Measurements from ENCODE around the gene RNF220.

RNF220 gene

DNA sequence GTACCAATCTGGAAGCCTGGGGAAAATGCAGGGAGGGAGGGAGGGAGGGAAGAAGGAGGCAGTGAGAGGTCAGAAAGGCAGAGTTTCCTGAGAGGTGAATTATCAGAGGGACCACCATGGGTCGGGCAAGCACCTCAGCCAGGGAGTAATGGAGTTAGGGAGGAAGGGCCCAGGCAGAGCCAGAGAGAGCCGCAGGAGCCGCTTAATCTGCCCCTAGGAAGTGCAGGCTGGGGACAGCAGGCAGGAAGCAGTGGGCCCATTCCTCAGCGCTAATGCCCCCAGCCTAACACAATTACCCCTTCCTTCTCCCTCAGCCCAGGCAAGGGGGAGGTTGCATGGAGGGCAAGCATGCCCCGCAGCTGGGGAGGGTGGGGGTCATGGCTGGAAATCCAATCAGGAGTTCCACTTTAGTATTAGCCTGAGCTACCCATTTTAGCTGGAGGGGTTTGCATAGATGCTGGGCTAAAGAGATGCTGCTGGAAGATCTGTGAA, 160.2 kb downstream of the RNF220 start:
- TF ChIP-seq, protein P1, sequence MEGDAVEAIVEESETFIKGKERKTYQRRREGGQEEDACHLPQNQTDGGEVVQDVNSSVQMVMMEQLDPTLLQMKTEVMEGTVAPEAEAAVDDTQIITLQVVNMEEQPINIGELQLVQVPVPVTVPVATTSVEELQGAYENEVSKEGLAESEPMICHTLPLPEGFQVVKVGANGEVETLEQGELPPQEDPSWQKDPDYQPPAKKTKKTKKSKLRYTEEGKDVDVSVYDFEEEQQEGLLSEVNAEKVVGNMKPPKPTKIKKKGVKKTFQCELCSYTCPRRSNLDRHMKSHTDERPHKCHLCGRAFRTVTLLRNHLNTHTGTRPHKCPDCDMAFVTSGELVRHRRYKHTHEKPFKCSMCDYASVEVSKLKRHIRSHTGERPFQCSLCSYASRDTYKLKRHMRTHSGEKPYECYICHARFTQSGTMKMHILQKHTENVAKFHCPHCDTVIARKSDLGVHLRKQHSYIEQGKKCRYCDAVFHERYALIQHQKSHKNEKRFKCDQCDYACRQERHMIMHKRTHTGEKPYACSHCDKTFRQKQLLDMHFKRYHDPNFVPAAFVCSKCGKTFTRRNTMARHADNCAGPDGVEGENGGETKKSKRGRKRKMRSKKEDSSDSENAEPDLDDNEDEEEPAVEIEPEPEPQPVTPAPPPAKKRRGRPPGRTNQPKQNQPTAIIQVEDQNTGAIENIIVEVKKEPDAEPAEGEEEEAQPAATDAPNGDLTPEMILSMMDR (IDR thresholded peaks at IDR 0.05; ENCODE audit: control insufficient read depth, extremely low read depth, insufficient read depth) = no peak
- DNase-seq (ENCODE audit: low read depth) = no peak
- H3K4me3 ChIP-seq (ENCODE audit: low read depth, low read length) = no peak overlapping the region

DNA sequence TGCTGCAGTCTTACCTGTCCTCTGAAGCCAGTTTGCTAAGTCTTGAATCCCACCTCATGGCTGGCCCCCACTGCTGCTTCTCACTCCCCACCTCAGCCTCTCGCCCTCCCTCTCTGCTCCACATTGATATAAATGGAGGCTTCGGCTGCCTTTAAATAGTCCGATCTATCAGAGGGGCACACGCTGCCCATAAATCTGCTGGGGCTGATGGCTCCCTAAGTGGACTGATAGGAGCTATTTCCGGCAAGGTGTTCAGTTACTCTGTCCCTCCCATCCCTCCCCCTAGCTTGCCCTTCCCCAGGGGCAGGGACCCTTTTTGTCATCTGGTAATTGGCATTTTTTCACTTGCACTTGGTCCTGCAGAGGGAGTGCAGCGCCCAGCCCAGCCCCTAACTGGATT, 160.8 kb downstream of the RNF220 start:
- DNase-seq (ENCODE audit: low read depth) = no peak
- no peak overlapping the region for H3K4me3 ChIP-seq (ENCODE audit: low read depth, low read length)
- TF ChIP-seq, protein P1 (IDR thresholded peaks at IDR 0.05; ENCODE audit: control insufficient read depth, extremely low read depth, insufficient read depth) = no peak

DNA sequence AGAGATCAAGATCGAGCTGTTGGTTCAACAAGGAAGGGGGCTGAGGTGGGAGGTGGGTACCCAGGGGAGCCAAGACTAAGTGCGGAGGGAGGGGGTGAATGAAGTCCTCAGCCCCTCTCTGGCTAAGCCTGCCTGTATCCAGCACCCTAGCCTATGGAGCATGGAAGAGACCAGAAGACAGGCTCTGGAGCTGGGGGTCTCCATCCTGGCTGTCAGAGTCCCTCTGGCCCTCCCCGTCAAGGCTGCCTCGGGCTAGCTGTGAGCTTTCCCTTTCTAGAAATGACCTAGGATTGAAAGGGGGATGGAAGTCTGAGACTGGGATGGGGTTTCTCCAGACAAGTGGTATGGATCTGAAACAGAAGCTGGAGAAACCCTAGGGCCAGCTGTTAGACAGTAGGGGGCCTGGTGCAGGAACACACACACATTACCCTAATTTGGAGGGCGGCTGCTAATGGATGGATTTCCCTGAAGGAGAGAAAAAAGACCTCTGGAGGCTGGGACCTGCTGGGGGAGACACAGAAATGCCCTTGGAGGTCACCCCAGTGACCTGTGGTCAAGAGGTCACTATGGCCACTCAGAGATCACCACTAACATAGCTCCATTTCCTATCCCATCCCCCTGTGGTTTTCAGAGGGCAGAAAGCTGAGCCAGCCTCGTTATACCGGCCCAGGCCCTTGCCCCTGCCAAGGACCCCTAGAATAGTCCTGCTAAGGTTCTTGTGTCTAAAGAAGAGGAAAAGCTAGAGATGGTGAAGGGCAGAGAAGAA, 161.4 kb downstream of the RNF220 start:
- no peak for DNase-seq (ENCODE audit: low read depth)
- TF ChIP-seq, protein P1 (IDR thresholded peaks at IDR 0.05; ENCODE audit: control insufficient read depth, extremely low read depth, insufficient read depth) = no peak

DNA sequence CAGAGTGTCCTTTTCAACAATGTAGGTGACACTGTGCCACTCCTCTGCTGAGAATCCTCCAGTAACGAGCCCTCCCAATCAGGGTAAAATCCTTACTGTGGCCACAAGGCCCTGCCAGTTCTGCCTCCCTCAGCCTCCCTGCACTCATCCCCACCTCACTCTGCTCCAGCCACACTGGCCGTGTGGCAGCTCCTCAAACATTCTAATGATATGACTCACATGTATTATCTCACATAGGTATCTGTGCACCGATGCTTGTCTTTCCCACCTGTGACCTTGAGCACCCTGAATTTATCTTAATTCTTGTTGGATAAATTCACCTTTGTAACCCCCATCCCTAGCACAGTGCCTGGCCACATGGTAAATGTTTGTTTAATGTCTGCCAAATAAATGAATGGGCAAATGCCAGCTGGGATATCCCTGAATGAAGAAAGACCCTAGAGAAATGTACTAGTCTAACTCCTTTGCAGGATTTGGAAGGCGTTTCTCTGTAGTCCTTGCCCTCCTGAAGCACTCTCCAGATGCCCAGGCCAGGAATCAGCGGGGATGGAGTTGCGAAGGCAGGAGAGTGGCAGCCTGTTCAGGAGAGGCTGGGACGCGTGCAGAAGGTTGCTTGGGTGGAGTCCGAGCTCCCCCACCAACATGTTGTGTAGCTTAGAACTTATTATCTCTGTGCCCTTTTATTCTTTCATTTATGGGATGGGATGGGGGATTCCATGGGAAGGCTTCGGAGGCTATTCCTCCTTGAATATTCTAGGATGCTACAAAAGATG, 163.3 kb downstream of the RNF220 start:
- DNase-seq (ENCODE audit: low read depth) = no peak
- H3K4me3 ChIP-seq (ENCODE audit: low read depth, low read length) = no peak overlapping the region
- TF ChIP-seq, protein P1 (IDR thresholded peaks at IDR 0.05; ENCODE audit: control insufficient read depth, extremely low read depth, insufficient read depth) = no peak

More for the DNA sequence above, 161.4 kb downstream of the RNF220 start:
- no peak overlapping the region for H3K4me3 ChIP-seq (ENCODE audit: low read depth, low read length)

DNA sequence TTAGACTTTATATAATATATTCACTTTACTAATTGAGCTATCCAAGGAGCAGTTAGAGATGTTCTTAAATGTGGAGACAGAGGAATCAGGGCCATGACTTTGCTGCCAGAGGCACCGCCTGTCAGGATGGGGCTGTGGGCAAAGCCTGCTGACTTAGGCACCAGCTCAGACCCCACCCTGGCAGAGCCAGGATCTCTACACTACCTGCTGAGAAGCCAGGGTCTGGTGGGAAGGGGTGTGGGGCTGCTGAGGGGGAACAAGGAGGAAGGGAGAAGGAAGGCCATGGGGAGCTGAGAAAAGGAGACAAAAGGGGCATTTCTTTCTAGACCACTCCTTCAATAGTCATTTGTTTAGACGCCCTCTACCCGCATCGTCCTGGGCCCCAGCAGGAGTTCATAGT, 164.4 kb downstream of the RNF220 start:
- TF ChIP-seq, protein P1 (IDR thresholded peaks at IDR 0.05; ENCODE audit: control insufficient read depth, extremely low read depth, insufficient read depth) = no peak
- no peak for DNase-seq (ENCODE audit: low read depth)

DNA sequence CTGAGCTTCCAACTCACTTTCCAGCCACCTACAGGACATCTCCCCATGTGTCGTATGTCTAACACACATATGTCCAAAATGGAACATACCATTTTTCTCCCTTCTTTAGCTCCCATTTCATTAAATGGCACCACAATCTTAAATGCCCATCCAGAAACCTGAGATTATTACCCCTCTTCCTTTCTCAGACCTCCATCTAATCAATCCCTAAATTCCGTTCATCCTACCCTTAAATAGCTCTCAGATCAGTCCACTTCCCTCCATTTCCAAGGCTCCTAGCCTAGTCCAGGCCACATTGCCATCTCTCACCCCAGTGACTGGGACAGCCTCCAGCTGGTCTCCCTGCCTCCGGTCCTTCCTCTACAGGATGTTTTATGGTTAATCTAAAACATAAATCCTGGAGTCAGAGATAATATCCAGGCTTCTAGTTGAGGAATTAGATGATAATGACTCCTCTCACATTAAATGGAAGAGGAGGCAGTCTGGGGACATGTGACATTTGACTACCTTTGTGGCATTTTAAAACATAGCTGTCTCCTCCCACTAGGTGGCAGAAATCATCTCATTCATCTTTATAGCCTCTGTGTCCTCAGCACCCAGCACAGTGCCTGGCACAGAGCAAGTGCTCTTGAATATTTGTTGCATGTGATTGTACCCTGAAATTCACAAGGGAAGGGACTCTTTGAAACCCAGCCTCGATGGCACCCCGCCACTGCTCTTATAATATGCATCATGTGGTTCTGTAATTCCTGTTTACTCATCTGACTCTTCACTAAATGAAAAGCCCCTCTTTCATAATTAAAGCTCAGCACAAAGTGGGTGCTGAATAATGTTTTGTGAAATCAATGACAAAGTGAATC, 166.9 kb downstream of the RNF220 start:
- TF ChIP-seq, protein P1 (IDR thresholded peaks at IDR 0.05; ENCODE audit: control insufficient read depth, extremely low read depth, insufficient read depth) = peak; percentile 56
- no peak overlapping the region for H3K4me3 ChIP-seq (ENCODE audit: low read depth, low read length)
- no peak for DNase-seq (ENCODE audit: low read depth)

More for the DNA sequence above, 164.4 kb downstream of the RNF220 start:
- no peak overlapping the region for H3K4me3 ChIP-seq (ENCODE audit: low read depth, low read length)
